ENCODE results near the gene POGK. TPM values are rescaled to one million over a fixed set of nuclear protein-coding genes. Genes with fewer than 3 reads are reported as not detected.

The POGK gene
- polyA plus RNA-seq, 3 donors = 10.6 to 13.0 (median 10.9) TPM

GRCh38 chr1:166870584-166870983 lies 31.3 kb downstream of the POGK start:
- WGBS (ENCODE audit: insufficient coverage) = no CpG with 5 or more reads among the region's 4 CpGs
- Mint-ChIP-seq H3K4me3 (no peak overlapping the region), H3K9me3 (no peaks in the 10 kb centered on the region), H3K27ac (no peak overlapping the region), H3K4me1 (peaks cover 25% of the 10 kb centered on the region), H3K27me3 (ENCODE audit: low read depth in 3 of 3) (peaks cover 0 to 1% (median 0%) of the 10 kb centered on the region in 3 donors), H3K36me3 (peaks cover 33 to 36% of the 10 kb centered on the region in 2 donors)
- peaks cover 20 to 42% of the 10 kb centered on the region in 2 donors for H3K36me3 ChIP-seq (replicated peaks in 1 of 2; ENCODE audit: control insufficient read depth in 1 of 2, insufficient read depth in 2 of 2, low read length in 2 of 2)
- peaks cover 65% of the 10 kb centered on the region for H3K79me2 ChIP-seq (ENCODE audit: insufficient read depth, low read length)
- no peak overlapping the region for H3K9ac ChIP-seq (ENCODE audit: insufficient read depth, low read length, poor library complexity, severe bottlenecking)
- no peak for DNase-seq
- no peaks in the 10 kb centered on the region for H3K27me3 ChIP-seq (ENCODE audit: control insufficient read depth in 2 of 2, insufficient read depth in 2 of 2, low read length in 2 of 2)
- no peak overlapping the region for H2AFZ ChIP-seq (ENCODE audit: insufficient read depth, low read depth, low read length, poor library complexity, severe bottlenecking)
- no peak overlapping the region for H3K4me2 ChIP-seq (replicated peaks; ENCODE audit: extremely low read depth, low read length, poor library complexity, severe bottlenecking)
- TF ChIP-seq, protein P1, sequence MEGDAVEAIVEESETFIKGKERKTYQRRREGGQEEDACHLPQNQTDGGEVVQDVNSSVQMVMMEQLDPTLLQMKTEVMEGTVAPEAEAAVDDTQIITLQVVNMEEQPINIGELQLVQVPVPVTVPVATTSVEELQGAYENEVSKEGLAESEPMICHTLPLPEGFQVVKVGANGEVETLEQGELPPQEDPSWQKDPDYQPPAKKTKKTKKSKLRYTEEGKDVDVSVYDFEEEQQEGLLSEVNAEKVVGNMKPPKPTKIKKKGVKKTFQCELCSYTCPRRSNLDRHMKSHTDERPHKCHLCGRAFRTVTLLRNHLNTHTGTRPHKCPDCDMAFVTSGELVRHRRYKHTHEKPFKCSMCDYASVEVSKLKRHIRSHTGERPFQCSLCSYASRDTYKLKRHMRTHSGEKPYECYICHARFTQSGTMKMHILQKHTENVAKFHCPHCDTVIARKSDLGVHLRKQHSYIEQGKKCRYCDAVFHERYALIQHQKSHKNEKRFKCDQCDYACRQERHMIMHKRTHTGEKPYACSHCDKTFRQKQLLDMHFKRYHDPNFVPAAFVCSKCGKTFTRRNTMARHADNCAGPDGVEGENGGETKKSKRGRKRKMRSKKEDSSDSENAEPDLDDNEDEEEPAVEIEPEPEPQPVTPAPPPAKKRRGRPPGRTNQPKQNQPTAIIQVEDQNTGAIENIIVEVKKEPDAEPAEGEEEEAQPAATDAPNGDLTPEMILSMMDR (IDR thresholded peaks at IDR 0.05) = no peak
- H3K4me1 ChIP-seq (ENCODE audit: control insufficient read depth in 1 of 2, insufficient read depth in 2 of 2, low read length in 2 of 2) = peaks cover 7 to 8% of the 10 kb centered on the region in 2 donors
- H4K20me1 ChIP-seq (ENCODE audit: insufficient read depth, low read length) = peaks cover 9% of the 10 kb centered on the region
- no peak overlapping the region for H3K4me3 ChIP-seq (replicated peaks in 1 of 3; ENCODE audit: low read depth in 2 of 3, low read length in 3 of 3)
- no peak overlapping the region for H3K27ac ChIP-seq (ENCODE audit: low read depth in 1 of 2, low read length in 2 of 2)
- intact Hi-C loops (cut with micrococcal nuclease) = no loop called here
- no peaks in the 10 kb centered on the region for H3K9me3 ChIP-seq (replicated peaks in 1 of 2; ENCODE audit: control insufficient read depth in 1 of 2, insufficient read depth in 1 of 2, low read length in 2 of 2)

- Histone ChIP-seq H3K27ac (ENCODE audit: low read depth in 1 of 2, low read length in 2 of 2) (no peak overlapping the region), H3K4me2 (replicated peaks; ENCODE audit: extremely low read depth, low read length, poor library complexity, severe bottlenecking) (no peak overlapping the region), H3K79me2 (ENCODE audit: insufficient read depth, low read length) (peaks cover 61% of the 10 kb centered on the region), H2AFZ (ENCODE audit: insufficient read depth, low read depth, low read length, poor library complexity, severe bottlenecking) (no peak overlapping the region), H3K9ac (ENCODE audit: insufficient read depth, low read length, poor library complexity, severe bottlenecking) (no peak overlapping the region), H3K27me3 (ENCODE audit: control insufficient read depth in 2 of 2, insufficient read depth in 2 of 2, low read length in 2 of 2) (no peaks in the 10 kb centered on the region), H3K4me1 (ENCODE audit: control insufficient read depth in 1 of 2, insufficient read depth in 2 of 2, low read length in 2 of 2) (peaks cover 12 to 15% of the 10 kb centered on the region in 2 donors), H3K9me3 (replicated peaks in 1 of 2; ENCODE audit: control insufficient read depth in 1 of 2, insufficient read depth in 1 of 2, low read length in 2 of 2) (no peaks in the 10 kb centered on the region), H3K4me3 (replicated peaks in 1 of 3; ENCODE audit: low read depth in 2 of 3, low read length in 3 of 3) (no peak overlapping the region), H3K36me3 (replicated peaks in 1 of 2; ENCODE audit: control insufficient read depth in 1 of 2, insufficient read depth in 2 of 2, low read length in 2 of 2) (peaks cover 0 to 5% of the 10 kb centered on the region in 2 donors), H4K20me1 (ENCODE audit: insufficient read depth, low read length) (peaks cover 9% of the 10 kb centered on the region)
- WGBS (ENCODE audit: insufficient coverage) = 98% methylated on average over 5 of the region's 8 CpGs
- intact Hi-C loops (cut with micrococcal nuclease) = no loop called here
- Mint-ChIP-seq H3K27me3 (ENCODE audit: low read depth in 3 of 3) (peaks cover 0 to 1% (median 0%) of the 10 kb centered on the region in 3 donors), H3K4me1 (peaks cover 31% of the 10 kb centered on the region), H3K27ac (peak overlapping the region in 1 of 7 donors; percentile 58), H3K9me3 (peaks cover 2 to 6% (median 3%) of the 10 kb centered on the region in 7 donors), H3K4me3 (no peak overlapping the region), H3K36me3 (peaks cover 8 to 10% of the 10 kb centered on the region in 2 donors)
- no peak for DNase-seq
- TF ChIP-seq, protein P1 (IDR thresholded peaks at IDR 0.05) = no peak
Observed at GRCh38 chr1:166874464-166874863, 35.2 kb downstream of the POGK start.

Measured in CD14-positive monocyte (primary cell).